ENCODE data around the gene CERT1. TPM values are rescaled to one million over a fixed set of nuclear protein-coding genes. Genes with fewer than 3 reads are reported as not detected.

The CERT1 gene
- total and polyA plus RNA-seq, 9 of the 15 experiments (the other 6 are each of a cell fraction or from before 2014, with no cell fraction given), result 3.4 to 24.7 (median 9.8) TPM

- TF ChIP-seq FOXJ3 (CRISPR knock-in tag; IDR thresholded peaks at IDR 0.05) (no peak), DMBX1 (CRISPR knock-in tag; IDR thresholded peaks at IDR 0.05; ENCODE audit: borderline replicate concordance) (peak; percentile 32; the same call in 1 of the 2 replicates), ETV1 (tag; conservative IDR thresholded peaks at IDR 0.05; ENCODE audit: low read depth) (peak; percentile 74), TRIM24 (IDR thresholded peaks at IDR 0.05) (no peak), PRPF4 (IDR thresholded peaks at IDR 0.05; ENCODE audit: insufficient read depth, low read depth, low read length, poor library complexity, severe bottlenecking) (no peak), NR4A1 (CRISPR knock-in tag; IDR thresholded peaks at IDR 0.05) (0 out of 2 replicates have a peak, but pooled peaks have one; percentile 53), NR4A1 (tag; IDR thresholded peaks at IDR 0.05) (no peak), DACH1 (IDR thresholded peaks at IDR 0.05; ENCODE audit: partially characterized antibody) (no peak), ZNF696 (CRISPR knock-in tag; conservative IDR thresholded peaks at IDR 0.05) (no peak), PML (IDR thresholded peaks at IDR 0.05; ENCODE audit: low read length) (peak; percentile 43; the same call in 1 of the 2 replicates), PPARD (CRISPR knock-in tag; IDR thresholded peaks at IDR 0.05) (no peak), ZNF785 (CRISPR knock-in tag; IDR thresholded peaks at IDR 0.05) (no peak), ZNF324 (CRISPR knock-in tag; IDR thresholded peaks at IDR 0.05) (no peak), ZNF445 (CRISPR knock-in tag; IDR thresholded peaks at IDR 0.05; ENCODE audit: low read depth) (0 out of 2 replicates have a peak, but pooled peaks have one; percentile 58), FOXP4 (CRISPR knock-in tag; IDR thresholded peaks at IDR 0.05; ENCODE audit: borderline replicate concordance) (no peak), E2F6 (IDR thresholded peaks at IDR 0.05; ENCODE audit: borderline replicate concordance in 1 of 2, extremely low read depth in 1 of 2, insufficient read depth in 1 of 2, insufficient read length in 1 of 2, low read depth in 1 of 2, low read length in 1 of 2, poor library complexity in 1 of 2, severe bottlenecking in 1 of 2) (peak in 1 of 2 experiments; percentile 48), POLR2B (IDR thresholded peaks at IDR 0.05; ENCODE audit: low read depth, partially characterized antibody) (peak; percentile 88), POLR2AphosphoS5 (IDR thresholded peaks at IDR 0.05; ENCODE audit: control insufficient read depth, insufficient read depth, low read depth, low read length) (peak; percentile 21; the same call in 1 of the 2 replicates), ZNF592 (IDR thresholded peaks at IDR 0.05) (peak; percentile 60; the same call in 1 of the 2 replicates), CCAR2 (IDR thresholded peaks at IDR 0.05; ENCODE audit: low read depth, low read length) (no peak)
Measured at GRCh38 chr5:75511435-75512382, at the start of gene CERT1, which contains the start of gene POLK (continued).
